ENCODE results near the gene EFCAB13.

- TF ChIP-seq PRDM10 (tag by site-specific recombination; IDR thresholded peaks at IDR 0.05) (no peak), ELK4 (IDR thresholded peaks at IDR 0.05; ENCODE audit: borderline replicate concordance, low read depth, low read length) (no peak), CTCF (tag by site-specific recombination; IDR thresholded peaks at IDR 0.05) (no peak), ZIC2 (tag by site-specific recombination; IDR thresholded peaks at IDR 0.05) (no peak), ZNF416 (tag by site-specific recombination; IDR thresholded peaks at IDR 0.05) (no peak), ZFP41 (tag by site-specific recombination; IDR thresholded peaks at IDR 0.05; ENCODE audit: borderline replicate concordance) (no peak), ZBTB21 (tag by site-specific recombination; IDR thresholded peaks at IDR 0.05) (no peak), ZNF280C (tag by site-specific recombination; IDR thresholded peaks at IDR 0.05) (no peak), ZNF18 (tag by site-specific recombination; IDR thresholded peaks at IDR 0.05) (no peak), HOXC10 (CRISPR knock-in tag; IDR thresholded peaks at IDR 0.05) (no peak), ZNF704 (tag by site-specific recombination; IDR thresholded peaks at IDR 0.05) (no peak), ZNF785 (tag by site-specific recombination; IDR thresholded peaks at IDR 0.05) (no peak), ZNF544 (tag by site-specific recombination; IDR thresholded peaks at IDR 0.05) (no peak), ZNF837 (tag by site-specific recombination; IDR thresholded peaks at IDR 0.05) (no peak)
These were observed 8.5 kb downstream of the EFCAB13 start for GRCh38 chr17:47332287-47332686.

All from HEK293 (cell line).